ENCODE data around the gene CACNB4.

CACNB4 gene

GRCh38 chr2:152071518-152071917 is 27.3 kb downstream of the CACNB4 start:
- no peak overlapping the region for H3K4me3 ChIP-seq (ENCODE audit: low read depth in 1 of 5, low read length in 5 of 5)
- H3K27me3 ChIP-seq (ENCODE audit: control insufficient read depth in 5 of 5, insufficient read depth in 4 of 5, low read length in 5 of 5) = no peaks in the 10 kb centered on the region
- no peak overlapping the region for H3K27ac ChIP-seq (ENCODE audit: low read depth, low read length)
- no peaks in the 10 kb centered on the region for H3K9me3 ChIP-seq (ENCODE audit: control insufficient read depth in 5 of 5, low read length in 5 of 5)
- no peak overlapping the region for H3K9ac ChIP-seq (ENCODE audit: low read length in 5 of 5)
- no peaks in the 10 kb centered on the region for H3K36me3 ChIP-seq (ENCODE audit: control insufficient read depth in 5 of 5, insufficient read depth in 5 of 5, low read length in 5 of 5)
- H3K4me1 ChIP-seq (ENCODE audit: control insufficient read depth in 5 of 5, insufficient read depth in 5 of 5, low read length in 5 of 5) = peaks cover 0 to 4% (median 2%) of the 10 kb centered on the region in 5 donors

DNA sequence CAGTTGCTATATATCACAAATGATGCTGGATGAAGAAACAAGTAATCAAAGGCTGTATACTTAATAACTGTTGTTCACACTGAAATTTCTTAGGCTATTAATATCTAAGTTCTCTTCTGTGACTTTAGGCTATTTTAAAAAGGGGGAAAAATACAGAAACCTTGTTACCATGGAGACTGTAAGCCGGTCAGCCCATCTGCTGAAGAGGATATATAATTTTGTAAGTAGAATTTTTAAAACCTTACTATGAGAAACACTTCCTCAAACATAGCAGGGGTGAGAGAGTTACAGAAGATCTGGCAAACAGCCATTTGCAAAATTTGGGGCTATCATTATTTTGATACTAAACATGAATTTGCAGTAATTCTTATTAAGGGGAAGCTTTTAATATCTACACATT is 27.8 kb downstream of the CACNB4 start:
- Histone ChIP-seq H3K27me3 (ENCODE audit: control insufficient read depth in 5 of 5, insufficient read depth in 4 of 5, low read length in 5 of 5) (no peaks in the 10 kb centered on the region), H3K4me1 (ENCODE audit: control insufficient read depth in 5 of 5, insufficient read depth in 5 of 5, low read length in 5 of 5) (peaks cover 0 to 4% (median 2%) of the 10 kb centered on the region in 5 donors)

DNA sequence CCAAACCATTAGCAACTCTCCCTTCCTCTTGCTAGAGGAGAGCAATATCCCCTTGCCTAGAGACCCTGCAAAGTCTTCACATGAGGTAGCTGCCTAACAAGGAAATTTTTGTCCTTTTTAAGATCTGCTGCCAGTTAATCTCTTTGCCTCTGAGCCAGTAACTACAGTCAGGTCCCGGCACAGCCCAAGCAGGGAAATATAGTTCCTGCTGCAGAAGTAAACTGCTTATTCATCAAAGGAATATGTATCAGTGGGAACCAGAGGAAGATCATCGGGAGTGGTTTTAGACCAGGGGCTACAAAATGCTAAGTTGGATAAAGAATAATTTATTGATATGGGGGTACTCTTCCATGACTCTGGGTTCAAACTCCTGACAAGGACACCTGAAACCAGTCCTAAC is 30.6 kb downstream of the CACNB4 start:
- H3K27ac ChIP-seq (ENCODE audit: low read depth, low read length) = no peak overlapping the region
- no peaks in the 10 kb centered on the region for H3K36me3 ChIP-seq (ENCODE audit: control insufficient read depth in 5 of 5, insufficient read depth in 5 of 5, low read length in 5 of 5)
- H3K9me3 ChIP-seq (ENCODE audit: control insufficient read depth in 5 of 5, low read length in 5 of 5) = no peaks in the 10 kb centered on the region
- H3K27me3 ChIP-seq (ENCODE audit: control insufficient read depth in 5 of 5, insufficient read depth in 4 of 5, low read length in 5 of 5) = no peaks in the 10 kb centered on the region
- H3K9ac ChIP-seq (ENCODE audit: low read length in 5 of 5) = no peak overlapping the region
- no peak overlapping the region for H3K4me3 ChIP-seq (ENCODE audit: low read depth in 1 of 5, low read length in 5 of 5)
- peaks cover 0 to 8% (median 4%) of the 10 kb centered on the region in 5 donors for H3K4me1 ChIP-seq (ENCODE audit: control insufficient read depth in 5 of 5, insufficient read depth in 5 of 5, low read length in 5 of 5)

More for the DNA sequence above, 27.8 kb downstream of the CACNB4 start:
- Histone ChIP-seq H3K36me3 (ENCODE audit: control insufficient read depth in 5 of 5, insufficient read depth in 5 of 5, low read length in 5 of 5) (no peaks in the 10 kb centered on the region), H3K9me3 (ENCODE audit: control insufficient read depth in 5 of 5, low read length in 5 of 5) (no peaks in the 10 kb centered on the region), H3K27ac (ENCODE audit: low read depth, low read length) (no peak overlapping the region), H3K4me3 (ENCODE audit: low read depth in 1 of 5, low read length in 5 of 5) (no peak overlapping the region), H3K9ac (ENCODE audit: low read length in 5 of 5) (no peak overlapping the region)

DNA sequence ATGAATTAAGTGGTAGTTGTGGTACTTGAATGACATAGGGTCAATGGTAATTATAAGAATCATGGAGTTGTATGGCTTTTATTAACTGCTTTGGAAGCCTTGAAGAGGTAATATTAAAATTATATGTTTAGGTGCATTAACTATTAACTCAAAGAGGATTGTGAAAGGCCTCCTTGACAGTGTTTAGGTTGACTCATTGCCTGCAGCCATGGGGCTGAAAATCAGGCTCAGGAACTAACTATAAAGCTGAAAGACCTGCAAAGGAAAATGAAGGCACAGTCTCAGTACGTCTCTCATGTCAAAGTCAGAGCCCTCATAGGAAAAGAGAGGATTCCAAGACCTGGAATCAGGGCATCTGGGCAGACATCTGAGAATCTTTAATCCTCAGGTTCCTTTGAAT is 31.0 kb downstream of the CACNB4 start:
- Histone ChIP-seq H3K27ac (ENCODE audit: low read depth, low read length) (no peak overlapping the region), H3K4me1 (ENCODE audit: control insufficient read depth in 5 of 5, insufficient read depth in 5 of 5, low read length in 5 of 5) (peaks cover 0 to 12% (median 7%) of the 10 kb centered on the region in 5 donors), H3K9ac (ENCODE audit: low read length in 5 of 5) (no peak overlapping the region), H3K36me3 (ENCODE audit: control insufficient read depth in 5 of 5, insufficient read depth in 5 of 5, low read length in 5 of 5) (no peaks in the 10 kb centered on the region), H3K9me3 (ENCODE audit: control insufficient read depth in 5 of 5, low read length in 5 of 5) (no peaks in the 10 kb centered on the region), H3K27me3 (ENCODE audit: control insufficient read depth in 5 of 5, insufficient read depth in 4 of 5, low read length in 5 of 5) (no peaks in the 10 kb centered on the region), H3K4me3 (ENCODE audit: low read depth in 1 of 5, low read length in 5 of 5) (no peak overlapping the region)

GRCh38 chr2:152065945-152066344 is 32.9 kb downstream of the CACNB4 start:
- Histone ChIP-seq H3K27ac (ENCODE audit: low read depth, low read length) (no peak overlapping the region), H3K9me3 (ENCODE audit: control insufficient read depth in 5 of 5, low read length in 5 of 5) (no peaks in the 10 kb centered on the region), H3K27me3 (ENCODE audit: control insufficient read depth in 5 of 5, insufficient read depth in 4 of 5, low read length in 5 of 5) (no peaks in the 10 kb centered on the region), H3K36me3 (ENCODE audit: control insufficient read depth in 5 of 5, insufficient read depth in 5 of 5, low read length in 5 of 5) (no peaks in the 10 kb centered on the region), H3K4me1 (ENCODE audit: control insufficient read depth in 5 of 5, insufficient read depth in 5 of 5, low read length in 5 of 5) (peaks cover 0 to 19% (median 14%) of the 10 kb centered on the region in 5 donors), H3K4me3 (ENCODE audit: low read depth in 1 of 5, low read length in 5 of 5) (no peak overlapping the region), H3K9ac (ENCODE audit: low read length in 5 of 5) (no peak overlapping the region)

DNA sequence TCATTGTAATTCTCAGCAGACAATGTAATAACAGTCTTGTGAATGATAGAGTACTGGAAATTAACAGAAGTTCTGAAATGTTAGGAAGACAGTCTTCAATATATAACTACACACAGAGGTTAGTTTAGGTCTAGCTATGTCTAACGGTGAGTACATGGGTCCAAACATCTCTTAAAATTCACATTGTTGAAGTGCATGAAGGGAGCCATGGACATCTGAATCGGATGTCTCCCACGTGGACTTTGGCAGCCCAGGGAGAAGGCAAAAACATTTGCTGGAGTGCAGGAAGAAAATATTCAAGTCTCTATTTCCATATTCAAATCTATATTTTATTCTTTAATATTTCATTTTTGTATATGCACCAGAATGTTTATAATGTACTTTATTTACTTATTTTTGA is 34.8 kb downstream of the CACNB4 start:
- Histone ChIP-seq H3K27ac (ENCODE audit: low read depth, low read length) (no peak overlapping the region), H3K4me3 (ENCODE audit: low read depth in 1 of 5, low read length in 5 of 5) (no peak overlapping the region), H3K9me3 (ENCODE audit: control insufficient read depth in 5 of 5, low read length in 5 of 5) (no peaks in the 10 kb centered on the region), H3K4me1 (ENCODE audit: control insufficient read depth in 5 of 5, insufficient read depth in 5 of 5, low read length in 5 of 5) (peaks cover 0 to 19% (median 14%) of the 10 kb centered on the region in 5 donors), H3K27me3 (ENCODE audit: control insufficient read depth in 5 of 5, insufficient read depth in 4 of 5, low read length in 5 of 5) (no peaks in the 10 kb centered on the region), H3K36me3 (ENCODE audit: control insufficient read depth in 5 of 5, insufficient read depth in 5 of 5, low read length in 5 of 5) (no peaks in the 10 kb centered on the region), H3K9ac (ENCODE audit: low read length in 5 of 5) (no peak overlapping the region)

- Histone ChIP-seq H3K27me3 (ENCODE audit: control insufficient read depth in 5 of 5, insufficient read depth in 4 of 5, low read length in 5 of 5) (no peaks in the 10 kb centered on the region), H3K27ac (ENCODE audit: low read depth, low read length) (no peak overlapping the region)
These were observed 35.4 kb downstream of the CACNB4 start for GRCh38 chr2:152063325-152063924.

GRCh38 chr2:152062125-152063091 is 36.4 kb downstream of the CACNB4 start:
- Histone ChIP-seq H3K27me3 (ENCODE audit: control insufficient read depth in 5 of 5, insufficient read depth in 4 of 5, low read length in 5 of 5) (no peaks in the 10 kb centered on the region), H3K9ac (ENCODE audit: low read length in 5 of 5) (no peak overlapping the region), H3K27ac (ENCODE audit: low read depth, low read length) (peak overlapping the region; percentile 31), H3K36me3 (ENCODE audit: control insufficient read depth in 5 of 5, insufficient read depth in 5 of 5, low read length in 5 of 5) (no peaks in the 10 kb centered on the region), H3K4me1 (ENCODE audit: control insufficient read depth in 5 of 5, insufficient read depth in 5 of 5, low read length in 5 of 5) (peaks cover 0 to 19% (median 14%) of the 10 kb centered on the region in 5 donors), H3K4me3 (ENCODE audit: low read depth in 1 of 5, low read length in 5 of 5) (peak overlapping the region; percentile 4 to 35 (median 10)), H3K9me3 (ENCODE audit: control insufficient read depth in 5 of 5, low read length in 5 of 5) (peaks cover 0 to 4% (median 0%) of the 10 kb centered on the region in 5 donors)

More at GRCh38 chr2:152063325-152063924, 35.4 kb downstream of the CACNB4 start:
- H3K4me1 ChIP-seq (ENCODE audit: control insufficient read depth in 5 of 5, insufficient read depth in 5 of 5, low read length in 5 of 5) = peaks cover 0 to 19% (median 14%) of the 10 kb centered on the region in 5 donors
- peaks cover 0 to 4% (median 0%) of the 10 kb centered on the region in 5 donors for H3K9me3 ChIP-seq (ENCODE audit: control insufficient read depth in 5 of 5, low read length in 5 of 5)
- H3K4me3 ChIP-seq (ENCODE audit: low read depth in 1 of 5, low read length in 5 of 5) = no peak overlapping the region
- no peak overlapping the region for H3K9ac ChIP-seq (ENCODE audit: low read length in 5 of 5)
- H3K36me3 ChIP-seq (ENCODE audit: control insufficient read depth in 5 of 5, insufficient read depth in 5 of 5, low read length in 5 of 5) = no peaks in the 10 kb centered on the region

- no peak overlapping the region for H3K4me3 ChIP-seq (ENCODE audit: low read depth in 1 of 5, low read length in 5 of 5)
These were observed 37.5 kb downstream of the CACNB4 start for GRCh38 chr2:152061383-152061782.

GRCh38 chr2:152058655-152059054 is 40.2 kb downstream of the CACNB4 start:
- Histone ChIP-seq H3K27me3 (ENCODE audit: control insufficient read depth in 5 of 5, insufficient read depth in 4 of 5, low read length in 5 of 5) (no peaks in the 10 kb centered on the region), H3K9me3 (ENCODE audit: control insufficient read depth in 5 of 5, low read length in 5 of 5) (peaks cover 0 to 4% (median 0%) of the 10 kb centered on the region in 5 donors), H3K4me3 (ENCODE audit: low read depth in 1 of 5, low read length in 5 of 5) (no peak overlapping the region), H3K9ac (ENCODE audit: low read length in 5 of 5) (no peak overlapping the region), H3K27ac (ENCODE audit: low read depth, low read length) (no peak overlapping the region), H3K36me3 (ENCODE audit: control insufficient read depth in 5 of 5, insufficient read depth in 5 of 5, low read length in 5 of 5) (no peaks in the 10 kb centered on the region), H3K4me1 (ENCODE audit: control insufficient read depth in 5 of 5, insufficient read depth in 5 of 5, low read length in 5 of 5) (peaks cover 0 to 16% (median 14%) of the 10 kb centered on the region in 5 donors)

More at GRCh38 chr2:152061383-152061782, 37.5 kb downstream of the CACNB4 start:
- H3K4me1 ChIP-seq (ENCODE audit: control insufficient read depth in 5 of 5, insufficient read depth in 5 of 5, low read length in 5 of 5) = peaks cover 0 to 19% (median 14%) of the 10 kb centered on the region in 5 donors
- no peak overlapping the region for H3K27ac ChIP-seq (ENCODE audit: low read depth, low read length)
- H3K36me3 ChIP-seq (ENCODE audit: control insufficient read depth in 5 of 5, insufficient read depth in 5 of 5, low read length in 5 of 5) = no peaks in the 10 kb centered on the region
- H3K9ac ChIP-seq (ENCODE audit: low read length in 5 of 5) = no peak overlapping the region
- H3K27me3 ChIP-seq (ENCODE audit: control insufficient read depth in 5 of 5, insufficient read depth in 4 of 5, low read length in 5 of 5) = no peaks in the 10 kb centered on the region
- peaks cover 0 to 4% (median 0%) of the 10 kb centered on the region in 5 donors for H3K9me3 ChIP-seq (ENCODE audit: control insufficient read depth in 5 of 5, low read length in 5 of 5)

All from subcutaneous abdominal adipose tissue (tissue), 5 donors.